Mammary epithelial cell (primary cell): Measurements from ENCODE around the gene TFF2.

ENCODE experiments used
- EZH2 ChIP-seq: IDR thresholded peaks from 2 replicates; pipeline ENCODE4 v1.6.1; 2012; ENCODE audit warnings: low read length, inconsistent platforms, borderline replicate concordance
- TF ChIP-seq, protein P1 (sequence below), 2 donors: IDR thresholded peaks in 1 of 2; conservative IDR thresholded peaks in 1 of 2; 2 replicates each; pipeline ENCODE4 v1.5.1; 2011 to 2012; ENCODE audit warnings: inconsistent platforms in 2 of 2, low read length in 2 of 2, mild to moderate bottlenecking in 2 of 2, control low read depth in 1 of 2, low read depth in 1 of 2; ENCODE audit not compliant: insufficient read depth in 1 of 2; ENCODE audit errors: extremely low read depth in 1 of 2

DNA sequence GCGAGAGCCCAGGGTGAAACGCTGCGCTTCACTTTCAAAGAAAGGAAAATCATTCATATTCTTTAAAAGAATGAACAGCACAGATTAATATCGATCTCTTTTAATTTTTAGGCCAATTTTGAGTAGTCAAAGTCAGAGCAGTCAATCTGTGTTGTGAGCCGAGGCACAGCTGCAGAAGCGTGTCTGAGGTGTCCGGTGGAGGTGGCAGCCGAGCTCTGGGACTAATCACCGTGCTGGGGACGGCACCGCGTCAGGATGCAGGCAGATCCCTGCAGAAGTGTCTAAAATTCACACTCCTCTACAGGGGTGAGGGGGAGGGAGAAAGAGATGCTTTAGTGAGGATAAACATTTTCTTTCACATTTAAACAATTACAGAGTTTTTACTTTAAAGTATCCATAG is 11.4 kb upstream of the TFF2 start:
- TF ChIP-seq, protein P1, sequence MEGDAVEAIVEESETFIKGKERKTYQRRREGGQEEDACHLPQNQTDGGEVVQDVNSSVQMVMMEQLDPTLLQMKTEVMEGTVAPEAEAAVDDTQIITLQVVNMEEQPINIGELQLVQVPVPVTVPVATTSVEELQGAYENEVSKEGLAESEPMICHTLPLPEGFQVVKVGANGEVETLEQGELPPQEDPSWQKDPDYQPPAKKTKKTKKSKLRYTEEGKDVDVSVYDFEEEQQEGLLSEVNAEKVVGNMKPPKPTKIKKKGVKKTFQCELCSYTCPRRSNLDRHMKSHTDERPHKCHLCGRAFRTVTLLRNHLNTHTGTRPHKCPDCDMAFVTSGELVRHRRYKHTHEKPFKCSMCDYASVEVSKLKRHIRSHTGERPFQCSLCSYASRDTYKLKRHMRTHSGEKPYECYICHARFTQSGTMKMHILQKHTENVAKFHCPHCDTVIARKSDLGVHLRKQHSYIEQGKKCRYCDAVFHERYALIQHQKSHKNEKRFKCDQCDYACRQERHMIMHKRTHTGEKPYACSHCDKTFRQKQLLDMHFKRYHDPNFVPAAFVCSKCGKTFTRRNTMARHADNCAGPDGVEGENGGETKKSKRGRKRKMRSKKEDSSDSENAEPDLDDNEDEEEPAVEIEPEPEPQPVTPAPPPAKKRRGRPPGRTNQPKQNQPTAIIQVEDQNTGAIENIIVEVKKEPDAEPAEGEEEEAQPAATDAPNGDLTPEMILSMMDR (conservative IDR thresholded peaks at IDR 0.05 in 1 of 2, IDR thresholded peaks at IDR 0.05 in 1 of 2; ENCODE audit: extremely low read depth in 1 of 2, insufficient read depth in 1 of 2, low read depth in 1 of 2, low read length in 2 of 2) = no peak
- TF ChIP-seq EZH2 = no peak
